ENCODE measurements around the gene NEDD4L. TPM values are rescaled to one million over a fixed set of nuclear protein-coding genes. Genes with fewer than 3 reads are reported as not detected.
A peak's percentile ranks its signal among the peaks of the same experiment; 100 is the strongest.

Gene NEDD4L
- total RNA-seq, 1 donor from 2014 or later: 9.7 TPM

DNA sequence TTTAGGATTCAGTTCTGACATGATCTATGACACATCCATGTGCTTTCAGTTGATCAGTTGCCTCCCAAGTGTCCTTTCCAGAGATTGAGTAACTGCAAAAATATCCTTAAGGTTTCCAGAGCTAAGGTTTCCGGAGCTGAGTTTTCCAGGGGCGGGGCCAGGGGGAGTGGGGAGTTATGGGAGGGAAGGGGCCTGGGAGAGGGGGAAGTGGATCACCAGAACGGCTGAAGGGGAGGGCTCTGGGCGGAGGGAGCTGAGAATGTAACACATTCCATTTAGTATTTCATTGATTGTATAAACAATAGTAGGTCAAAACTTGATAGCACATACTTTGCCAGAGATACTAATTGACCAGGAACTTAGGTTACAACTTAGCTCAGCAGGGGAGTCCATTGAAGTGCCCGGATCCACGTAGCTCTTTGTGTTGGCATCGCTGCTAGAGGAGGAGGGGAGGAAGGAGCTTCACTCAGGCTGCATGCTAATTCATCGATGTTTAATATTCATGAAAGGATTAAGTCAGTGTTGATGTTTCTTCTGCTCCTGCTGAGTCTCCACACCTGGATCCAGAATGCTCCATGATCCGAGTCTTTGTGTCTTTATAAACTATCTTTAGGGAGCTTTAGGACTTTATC is 295.1 kb downstream of the NEDD4L start:
- DNase-seq (ENCODE audit: low read depth in 2 of 2): peak in 1 of 2 donors; percentile 66

DNA sequence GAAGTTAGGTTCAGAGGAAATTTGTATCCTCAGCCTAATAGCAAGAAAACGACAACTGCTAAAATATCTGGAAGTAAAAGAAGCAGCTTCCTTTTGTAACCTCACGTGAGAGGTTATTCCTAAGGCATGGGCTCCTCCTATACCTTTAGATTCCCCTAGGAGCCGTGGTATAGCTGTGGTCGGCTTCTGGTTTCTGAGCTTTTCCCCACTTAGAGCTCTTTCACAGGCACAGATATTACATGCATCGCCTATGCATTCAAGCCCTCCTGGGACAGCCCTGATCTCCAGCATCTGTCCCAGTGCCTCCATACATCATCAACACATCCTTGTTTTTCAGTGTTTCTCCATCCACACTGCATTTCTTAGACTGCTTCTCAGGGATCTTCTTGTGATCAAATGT is 295.9 kb downstream of the NEDD4L start:
- no peak for DNase-seq (ENCODE audit: low read depth in 2 of 2)

DNA sequence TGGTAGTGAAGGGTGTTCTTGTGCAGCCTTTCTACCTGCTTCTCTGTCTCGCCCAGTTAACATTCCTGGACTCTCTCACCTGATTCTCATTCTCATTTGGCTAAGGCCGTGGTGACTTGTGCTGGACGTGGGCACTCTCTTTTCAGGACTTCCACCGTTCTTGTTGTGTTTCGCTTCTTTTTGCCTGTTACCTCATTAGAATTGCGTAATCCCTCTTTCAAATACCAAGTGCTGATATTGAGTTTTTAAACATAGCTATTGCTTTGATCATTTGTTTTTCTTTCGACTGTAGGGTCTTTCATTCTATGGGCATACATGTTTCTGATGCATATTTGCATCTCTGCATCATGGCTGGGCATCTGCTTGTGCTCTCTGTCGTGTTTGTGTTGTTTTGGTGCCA is 297.9 kb downstream of the NEDD4L start:
- no peak for DNase-seq (ENCODE audit: low read depth in 2 of 2)

DNA sequence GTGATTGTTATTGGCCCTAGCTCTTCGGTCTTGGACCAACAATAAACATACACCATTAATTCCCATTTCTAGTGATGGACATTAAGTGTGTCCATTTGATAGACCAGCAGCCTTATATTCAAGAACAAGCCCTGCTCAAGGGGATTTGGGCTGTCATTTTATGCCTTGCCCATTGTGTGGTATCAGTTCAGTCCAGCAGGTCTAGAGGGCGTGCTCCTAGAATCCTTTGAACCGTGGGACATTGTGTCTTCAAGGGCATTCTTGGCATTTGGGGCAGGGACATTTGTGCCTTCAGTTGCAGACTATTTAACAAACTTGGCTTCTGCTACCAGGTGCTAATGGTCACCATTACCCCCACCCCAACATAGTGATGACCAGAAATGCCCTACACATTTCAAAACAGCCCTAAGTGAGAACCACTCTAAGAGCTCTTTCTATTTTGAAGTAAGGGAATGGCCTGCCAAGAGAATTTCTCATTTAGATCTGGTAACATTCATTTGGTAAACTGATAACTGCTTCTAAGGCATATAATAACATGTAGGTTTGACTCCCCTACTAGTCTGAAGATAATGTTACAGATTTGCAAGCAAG is 300.1 kb downstream of the NEDD4L start:
- DNase-seq (ENCODE audit: low read depth in 2 of 2): no peak

- no peak for DNase-seq (ENCODE audit: low read depth in 2 of 2)
These were observed 300.9 kb downstream of the NEDD4L start for GRCh38 chr18:58344861-58345463.

DNA sequence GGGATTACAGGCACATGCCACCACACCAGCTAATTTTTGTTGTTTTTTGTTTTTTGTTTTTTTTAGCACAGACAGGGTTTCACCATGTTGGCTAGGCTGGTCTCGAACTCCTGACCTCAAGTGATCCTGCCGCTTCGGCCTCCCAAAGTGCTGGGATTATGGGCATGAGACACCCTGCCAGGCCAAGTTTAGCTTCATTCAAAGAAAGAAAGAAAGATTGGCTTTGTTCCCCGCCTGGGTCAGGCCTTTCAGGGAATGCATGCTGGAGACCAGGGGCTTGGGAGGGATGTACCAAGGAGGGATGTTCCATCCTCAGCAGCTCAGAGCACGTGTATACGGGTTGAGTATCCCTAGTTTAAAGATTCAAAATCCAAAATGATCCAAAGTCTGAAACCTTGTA is 301.8 kb downstream of the NEDD4L start:
- DNase-seq (ENCODE audit: low read depth in 2 of 2): no peak

- no peak for DNase-seq (ENCODE audit: low read depth in 2 of 2)
These were observed 303.1 kb downstream of the NEDD4L start for GRCh38 chr18:58347135-58347534.

DNA sequence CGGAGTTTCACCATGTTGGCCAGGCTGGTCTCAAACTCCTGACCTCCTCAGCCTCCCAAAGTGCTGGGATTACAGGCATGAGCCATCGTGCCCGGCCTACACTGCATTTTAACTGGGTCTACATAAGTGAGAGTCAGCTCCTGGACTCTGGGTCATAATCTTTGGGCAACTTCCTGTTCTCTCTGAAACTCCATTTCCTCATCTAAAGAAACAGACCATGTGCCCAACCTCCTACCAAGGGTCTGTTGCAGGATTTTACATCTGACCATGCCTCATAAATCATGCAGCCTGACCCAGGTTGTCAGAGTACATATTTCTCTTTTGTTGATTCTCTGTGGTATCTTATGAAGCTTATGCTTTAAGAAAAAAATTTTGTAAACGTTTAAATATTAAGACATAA is 304.5 kb downstream of the NEDD4L start:
- no peak for DNase-seq (ENCODE audit: low read depth in 2 of 2)

- no peak for DNase-seq (ENCODE audit: low read depth in 2 of 2)
These were observed 304.9 kb downstream of the NEDD4L start for GRCh38 chr18:58348951-58349350.

GRCh38 chr18:58349650-58350049 is 305.6 kb downstream of the NEDD4L start:
- no peak for DNase-seq (ENCODE audit: low read depth in 2 of 2)

DNA sequence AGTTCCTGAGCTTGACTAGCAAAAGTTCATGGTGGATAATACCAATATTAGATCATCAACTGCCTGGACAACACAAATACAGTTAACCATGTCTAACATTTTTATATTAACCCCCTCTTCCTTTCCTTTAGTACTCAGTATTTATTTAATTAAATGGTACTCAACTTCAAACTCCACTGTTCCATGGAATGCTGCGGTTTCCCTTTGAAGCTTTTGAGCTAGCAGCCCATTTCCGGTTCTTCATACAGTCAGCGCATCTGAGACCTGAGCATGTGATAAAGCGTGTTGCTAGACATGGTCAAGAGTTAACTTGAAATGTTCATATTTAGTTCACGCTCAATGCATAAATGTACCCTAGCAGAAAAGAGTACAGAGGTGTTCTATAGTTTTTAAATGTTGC is 306.5 kb downstream of the NEDD4L start:
- DNase-seq (ENCODE audit: low read depth in 2 of 2): peak in 1 of 2 donors; percentile 69

GRCh38 chr18:58351776-58352175 is 307.8 kb downstream of the NEDD4L start:
- no peak for DNase-seq (ENCODE audit: low read depth in 2 of 2)

GRCh38 chr18:58353581-58353980 is 309.6 kb downstream of the NEDD4L start:
- no peak for DNase-seq (ENCODE audit: low read depth in 2 of 2)

DNA sequence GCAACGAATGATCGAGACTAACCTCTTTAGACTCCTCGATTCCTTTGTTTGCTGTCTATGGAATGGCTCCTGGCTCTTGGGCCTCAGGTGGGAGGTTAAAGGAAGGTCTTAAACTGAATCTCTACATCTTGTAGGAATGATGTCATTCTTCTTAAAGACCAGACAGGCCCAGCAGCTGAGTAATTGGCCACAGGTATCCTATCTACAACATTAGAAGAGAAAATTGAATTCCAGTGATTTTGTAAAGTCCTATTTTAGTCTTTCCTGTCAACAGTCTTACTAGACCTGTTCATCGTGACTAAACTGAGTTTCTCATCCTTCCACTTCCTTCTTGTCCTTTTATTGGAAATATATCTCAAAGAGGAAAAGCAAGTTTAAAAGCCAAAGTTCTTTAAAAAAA is 310.0 kb downstream of the NEDD4L start:
- DNase-seq (ENCODE audit: low read depth in 2 of 2): no peak

DNA sequence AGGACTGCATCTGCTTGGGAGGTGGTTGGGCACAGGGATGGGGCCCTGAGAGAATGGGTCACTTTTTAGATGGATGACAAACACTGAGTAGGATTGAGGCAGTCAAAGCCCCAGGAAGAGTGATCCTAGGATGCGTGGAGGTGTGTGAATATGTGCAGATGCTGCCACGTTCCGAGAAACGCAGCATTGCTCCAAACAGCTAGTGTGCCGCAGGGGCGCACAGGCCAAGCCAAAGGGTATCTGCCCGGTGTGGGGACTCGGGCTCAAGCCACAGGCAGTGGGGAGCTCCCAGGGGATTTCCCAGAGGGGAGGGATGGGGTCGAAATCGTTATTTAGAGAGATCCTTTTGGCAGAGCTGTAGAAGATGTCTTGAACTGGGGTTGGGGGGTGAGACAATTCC is 310.8 kb downstream of the NEDD4L start:
- DNase-seq (ENCODE audit: low read depth in 2 of 2): no peak

GRCh38 chr18:58355243-58355642 is 311.2 kb downstream of the NEDD4L start:
- DNase-seq (ENCODE audit: low read depth in 2 of 2): no peak

DNA sequence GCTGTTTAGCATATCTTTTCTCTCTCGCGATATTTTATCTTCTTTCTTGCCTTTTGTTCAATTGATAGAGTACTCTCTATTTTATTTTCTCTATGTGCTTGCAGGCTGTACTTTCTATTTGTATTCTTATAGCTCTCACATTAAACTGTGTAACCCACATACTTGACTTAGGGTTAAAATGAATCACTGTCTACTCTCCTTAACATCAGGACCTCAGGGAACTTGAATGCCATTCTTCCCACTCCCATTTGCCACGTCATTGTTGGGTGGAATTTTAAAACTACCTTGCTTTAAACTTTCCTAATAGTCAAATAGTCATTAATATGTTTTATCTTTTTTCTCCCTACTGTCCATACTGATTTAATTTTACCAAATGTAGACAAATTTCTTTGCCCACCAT is 315.2 kb downstream of the NEDD4L start:
- DNase-seq (ENCODE audit: low read depth in 2 of 2): no peak

- DNase-seq (ENCODE audit: low read depth in 2 of 2): no peak
These were observed 315.6 kb downstream of the NEDD4L start for GRCh38 chr18:58359620-58360019.

DNA sequence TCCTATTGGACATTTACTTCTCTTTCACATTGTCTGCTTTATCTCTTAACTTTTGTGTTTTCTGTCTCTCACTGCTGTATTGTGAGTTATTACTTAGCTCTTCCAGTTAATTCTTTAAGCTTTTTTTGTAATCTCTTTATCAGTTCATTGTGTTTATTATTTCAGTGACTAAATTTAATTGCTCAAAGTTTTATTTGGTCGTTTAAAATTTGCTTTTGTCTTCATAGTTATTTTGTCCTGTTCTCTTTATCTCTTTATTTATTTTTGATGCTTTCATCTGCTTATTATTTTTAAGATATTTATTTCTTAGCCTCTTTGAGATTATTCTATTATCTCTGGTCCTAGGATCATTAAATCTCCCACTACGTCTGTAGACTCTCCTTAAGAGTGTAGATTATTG is 316.3 kb downstream of the NEDD4L start:
- no peak for DNase-seq (ENCODE audit: low read depth in 2 of 2)

DNA sequence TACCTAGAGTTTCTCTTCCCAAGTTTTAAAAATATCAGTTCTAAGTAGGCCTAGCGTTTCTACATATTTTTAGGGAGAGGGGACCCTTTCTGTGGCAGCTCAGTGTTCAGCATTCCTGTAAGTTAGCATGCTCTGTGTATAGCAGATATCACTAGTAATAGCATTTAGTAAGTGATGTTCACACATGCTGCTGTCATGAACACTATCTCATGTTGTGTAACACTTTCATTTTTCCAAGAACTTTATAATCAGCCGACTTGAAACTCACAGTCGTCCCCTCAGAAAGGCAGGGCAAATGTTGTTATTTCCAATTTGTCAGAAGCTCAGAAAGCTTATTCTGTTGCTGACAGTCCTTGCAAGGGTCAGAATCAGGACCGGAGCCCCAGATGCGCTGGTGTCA is 317.2 kb downstream of the NEDD4L start:
- no peak for DNase-seq (ENCODE audit: low read depth in 2 of 2)

DNA sequence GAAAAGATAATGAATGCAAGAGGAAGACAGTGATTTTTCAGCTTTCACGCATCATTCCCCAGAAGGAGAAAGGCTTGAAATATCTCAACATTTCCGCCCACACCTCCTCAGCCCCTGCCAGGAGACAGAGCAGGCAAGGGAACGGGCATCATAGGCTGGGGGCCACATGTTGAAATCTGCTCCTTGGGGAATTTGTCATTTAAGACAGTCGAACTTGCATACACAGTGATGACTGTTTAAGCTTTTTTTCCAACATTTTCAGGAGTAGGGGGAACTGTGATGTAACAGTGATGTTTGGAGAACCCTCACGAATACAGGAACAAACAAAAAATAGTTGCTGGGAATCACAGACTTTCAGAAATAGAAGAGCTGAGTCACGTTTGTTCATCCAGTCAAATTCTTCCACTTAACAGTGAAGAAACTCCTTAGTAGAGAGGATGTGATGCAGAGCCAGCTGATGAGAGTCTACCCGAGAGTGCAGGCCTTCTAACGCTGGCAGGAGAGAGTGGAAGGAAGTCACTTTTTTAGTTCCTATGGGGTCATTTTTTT is 318.1 kb downstream of the NEDD4L start:
- DNase-seq (ENCODE audit: low read depth in 2 of 2): peak; percentile 88 to 97

DNA sequence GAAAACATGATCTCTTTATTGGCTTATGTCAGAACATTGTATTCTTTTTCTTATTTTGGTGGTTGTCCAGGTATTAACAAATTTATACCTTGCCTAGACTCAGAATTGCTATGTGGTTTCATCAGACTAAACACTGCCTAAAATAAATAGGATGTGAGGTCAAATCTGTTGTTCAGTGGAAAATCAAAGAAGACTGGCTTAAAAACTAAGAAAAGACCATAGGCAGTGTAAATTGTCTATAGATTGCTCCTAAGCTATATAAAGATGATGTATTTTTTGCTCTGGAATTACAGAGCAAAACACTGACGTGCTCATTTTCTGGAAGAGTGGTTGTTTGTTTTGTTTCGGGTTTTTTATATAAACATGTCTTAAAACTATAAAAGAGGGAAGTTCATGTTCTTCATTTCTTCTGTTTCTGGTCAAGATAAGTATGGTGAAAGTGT is 318.8 kb downstream of the NEDD4L start:
- peak in 1 of 2 donors; percentile 2 for DNase-seq (ENCODE audit: low read depth in 2 of 2)
